Activated naive CD8-positive, alpha-beta T cell treated with anti-CD3 and anti-CD28 coated beads, Interleukin-2, amount 10 ng/mL, durations not matched to agents 7 days and 5 days (primary cell): Measurements from ENCODE around the gene UGT1A4. TPM values are rescaled to one million over a fixed set of nuclear protein-coding genes. Genes with fewer than 3 reads are reported as not detected.

ENCODE experiments used
- ATAC-seq: fragments of 150-1000 bp; cut with Tn5 transposase; one replicate; pipeline ENCODE4 v1.10.0; 2021; ENCODE audit warnings: low read depth, moderate library complexity
- POLR2A ChIA-PET: fragments of 350-600 bp; sonication (Branson Sonifier 250); formaldehyde crosslinking; loops from one replicate; lab custom pipeline; 2021; ENCODE audit warnings: antibody characterized with exemption; lab: Charles Lee
- DNase-seq: peaks from one replicate; pipeline ENCODE4 v3.0.0; 2021
- H3K27ac Mint-ChIP-seq: one replicate; pipeline ENCODE4 v1.8.0; 2022; ENCODE audit warnings: mild to moderate bottlenecking, mixed read lengths
- H3K27me3 Mint-ChIP-seq: one replicate; pipeline ENCODE4 v1.8.0; 2022; ENCODE audit warnings: mild to moderate bottlenecking, moderate library complexity, mixed read lengths
- H3K36me3 Mint-ChIP-seq: one replicate; pipeline ENCODE4 v1.8.0; 2021; ENCODE audit warnings: mild to moderate bottlenecking, mixed read lengths
- H3K4me1 Mint-ChIP-seq: one replicate; pipeline ENCODE4 v1.8.0; 2021; ENCODE audit warnings: mixed read lengths
- H3K4me3 Mint-ChIP-seq: one replicate; pipeline ENCODE4 v1.8.0; 2022; ENCODE audit warnings: mild to moderate bottlenecking, moderate library complexity, mixed read lengths
- H3K9me3 Mint-ChIP-seq: one replicate; pipeline ENCODE4 v1.8.0; 2021; ENCODE audit warnings: mixed read lengths
- total RNA-seq, 2 experiments: library from RNA; stranded (reverse); gene quantifications; one replicate each; pipeline ENCODE4 v1.2.3, GENCODE V29; 2021

UGT1A4 gene
- total RNA-seq, 2 experiments from 2014 or later, result not detected

DNA sequence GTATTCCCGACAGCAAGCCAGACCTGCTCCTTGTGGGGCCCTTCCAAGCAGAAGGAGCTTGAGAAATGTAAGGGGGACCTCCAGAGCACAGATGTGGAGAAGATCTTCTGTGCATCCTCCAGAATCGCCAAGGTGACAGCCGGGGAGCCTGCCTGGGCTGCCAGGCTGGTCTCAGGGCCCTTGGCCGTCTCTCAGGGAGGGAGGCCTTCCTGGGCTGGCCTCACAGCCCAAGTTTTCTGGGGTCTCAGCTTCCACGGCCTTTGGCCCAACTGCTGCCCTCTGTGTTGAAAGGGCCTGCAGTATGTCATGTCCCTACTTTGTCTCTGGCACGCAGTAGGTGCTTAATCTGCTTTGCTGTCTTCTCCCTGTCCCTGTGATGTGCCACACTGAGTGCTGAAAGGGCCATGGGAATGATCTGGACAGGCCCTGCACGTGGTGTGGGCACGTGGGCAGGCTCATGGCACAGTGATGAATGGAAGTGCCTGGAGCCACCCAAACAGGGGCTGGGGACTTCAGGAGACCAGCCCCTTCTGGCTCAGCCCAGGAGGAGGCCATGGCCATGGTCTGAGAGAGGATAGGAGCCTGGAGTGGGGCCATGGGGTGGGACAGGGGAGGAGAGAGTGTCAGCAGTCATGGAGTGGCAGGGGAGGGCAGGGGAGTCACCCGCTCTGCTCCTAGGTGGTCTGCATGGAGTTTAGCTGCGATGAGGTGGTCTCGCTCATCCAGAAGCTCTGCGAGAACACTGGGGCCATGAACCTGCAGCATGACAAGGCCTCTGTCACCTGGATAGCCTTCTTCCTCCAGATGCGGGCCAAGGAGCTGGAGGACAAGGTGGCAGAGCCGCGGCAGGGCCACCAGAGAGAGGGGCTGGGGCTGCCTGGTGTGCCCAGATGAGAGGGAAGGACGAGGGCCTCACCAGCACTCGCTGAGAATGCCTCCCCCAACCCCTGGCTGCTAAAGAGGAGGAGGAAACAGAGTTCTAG, 100.4 kb downstream of the UGT1A4 start:
- peaks cover 3% of the 10 kb centered on the region for H3K4me1 Mint-ChIP-seq
- no peaks in the 10 kb centered on the region for H3K36me3 Mint-ChIP-seq
- no peaks in the 10 kb centered on the region for H3K9me3 Mint-ChIP-seq
- DNase-seq (peak; percentile 17), ATAC-seq (peak; percentile 14)
- no peak overlapping the region for H3K4me3 Mint-ChIP-seq
- POLR2A ChIA-PET, result no interaction called here
- H3K27ac Mint-ChIP-seq, result no peak overlapping the region
- H3K27me3 Mint-ChIP-seq, result peaks cover 10% of the 10 kb centered on the region

DNA sequence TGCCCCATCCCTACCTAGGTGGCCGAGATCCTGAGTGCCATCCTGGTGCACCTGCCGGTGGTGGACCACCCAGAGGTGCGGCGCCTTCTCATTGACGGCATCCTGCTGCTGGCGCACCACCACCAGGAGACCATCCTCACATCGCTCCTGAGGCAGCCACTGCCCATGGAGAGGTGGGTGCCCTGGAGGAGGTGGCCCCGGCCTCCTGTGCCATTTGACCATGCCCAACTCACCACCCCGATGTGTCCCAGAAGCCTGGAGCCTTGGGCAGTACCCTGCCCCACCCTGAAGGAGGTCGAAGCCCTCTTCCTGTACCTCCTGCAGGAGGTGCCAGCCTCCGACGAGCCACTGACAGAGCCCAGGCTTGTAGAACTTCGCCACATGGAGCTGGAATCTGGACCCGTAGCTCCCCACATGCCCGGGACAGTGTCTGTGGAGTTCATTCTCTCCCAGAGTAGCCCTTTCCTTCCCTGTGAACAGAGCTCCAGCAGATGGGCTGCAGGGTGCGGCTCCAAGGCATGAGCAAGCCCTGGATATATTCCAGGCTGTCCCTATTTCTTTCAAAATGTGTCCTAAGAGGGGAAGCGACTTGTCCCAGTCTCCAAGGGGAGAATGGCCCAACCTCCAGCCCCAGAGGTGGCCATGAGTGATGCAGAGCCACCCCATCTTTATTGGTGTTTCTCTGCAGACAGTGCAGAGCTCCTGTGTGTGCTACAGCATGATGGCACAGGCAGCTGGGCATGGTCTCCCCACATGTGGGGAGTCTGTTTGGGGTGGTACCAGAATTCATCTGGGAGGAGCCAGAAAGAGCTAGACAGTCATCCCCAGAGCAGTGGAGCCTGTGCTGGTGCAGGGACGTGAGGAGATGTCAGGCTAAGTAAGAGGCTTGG, 101.6 kb downstream of the UGT1A4 start:
- DNase-seq (peak; percentile 22), ATAC-seq (no peak)
- POLR2A ChIA-PET, result no interaction called here
- H3K27ac Mint-ChIP-seq, result no peak overlapping the region
- peaks cover 12% of the 10 kb centered on the region for H3K27me3 Mint-ChIP-seq
- no peaks in the 10 kb centered on the region for H3K36me3 Mint-ChIP-seq
- no peak overlapping the region for H3K4me3 Mint-ChIP-seq
- no peaks in the 10 kb centered on the region for H3K9me3 Mint-ChIP-seq
- peaks cover 3% of the 10 kb centered on the region for H3K4me1 Mint-ChIP-seq

DNA sequence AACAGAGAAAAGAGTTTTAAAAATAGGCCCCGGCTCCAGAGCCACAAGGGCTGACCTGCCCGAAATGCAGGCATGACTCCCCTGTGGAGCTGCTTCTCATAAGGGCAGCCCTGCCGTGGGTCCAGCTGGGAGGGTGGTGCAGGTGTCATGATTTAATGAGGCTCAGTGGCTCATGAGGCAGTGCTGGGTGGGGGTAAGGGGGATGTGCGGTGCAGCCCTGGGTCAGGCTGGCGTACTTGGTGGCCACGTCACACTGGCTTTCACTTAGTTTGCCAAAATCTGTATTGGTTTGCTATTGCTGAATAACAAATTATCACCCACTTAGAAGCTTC, 102.2 kb downstream of the UGT1A4 start:
- H3K9me3 Mint-ChIP-seq, result no peaks in the 10 kb centered on the region
- H3K27ac Mint-ChIP-seq, result no peak overlapping the region
- no peaks in the 10 kb centered on the region for H3K36me3 Mint-ChIP-seq
- POLR2A ChIA-PET, result no interaction called here
- ATAC-seq, result no peak
- DNase-seq, result no peak
- H3K27me3 Mint-ChIP-seq, result peaks cover 9% of the 10 kb centered on the region
- H3K4me1 Mint-ChIP-seq, result peaks cover 3% of the 10 kb centered on the region
- H3K4me3 Mint-ChIP-seq, result no peak overlapping the region

GRCh38 chr2:233821196-233821595, 102.7 kb downstream of the UGT1A4 start:
- peaks cover 5% of the 10 kb centered on the region for H3K27me3 Mint-ChIP-seq
- H3K4me1 Mint-ChIP-seq, result peaks cover 3% of the 10 kb centered on the region
- no peak overlapping the region for H3K4me3 Mint-ChIP-seq
- DNase-seq, result no peak
- H3K27ac Mint-ChIP-seq, result no peak overlapping the region
- ATAC-seq, result no peak
- no peaks in the 10 kb centered on the region for H3K9me3 Mint-ChIP-seq
- POLR2A ChIA-PET, result no interaction called here
- H3K36me3 Mint-ChIP-seq, result no peaks in the 10 kb centered on the region

DNA sequence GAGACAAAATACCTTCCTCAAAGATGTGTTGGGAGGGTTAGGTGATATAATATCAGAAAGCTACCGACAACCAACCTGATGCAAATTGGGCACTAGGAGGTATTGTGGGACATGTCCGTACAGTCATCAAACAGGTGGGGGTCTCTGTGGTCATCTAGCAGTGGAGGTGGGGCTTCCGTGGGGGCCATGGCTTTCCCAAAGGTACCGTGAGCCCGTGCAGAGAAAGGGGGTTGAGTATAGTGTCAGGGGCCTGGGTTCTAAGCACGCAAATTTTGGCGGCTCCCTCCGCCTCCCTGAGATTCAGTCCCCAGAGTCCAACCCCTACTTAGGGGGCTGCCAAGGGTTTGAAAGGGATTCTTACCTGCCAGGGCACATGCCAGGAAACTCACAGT, 103.2 kb downstream of the UGT1A4 start:
- Mint-ChIP-seq H3K4me1 (peaks cover 3% of the 10 kb centered on the region), H3K27ac (no peak overlapping the region), H3K27me3 (peaks cover 9% of the 10 kb centered on the region), H3K4me3 (no peak overlapping the region), H3K9me3 (no peaks in the 10 kb centered on the region), H3K36me3 (no peaks in the 10 kb centered on the region)
- ATAC-seq (no peak), DNase-seq (peak; percentile 15)
- POLR2A ChIA-PET, result no interaction called here

DNA sequence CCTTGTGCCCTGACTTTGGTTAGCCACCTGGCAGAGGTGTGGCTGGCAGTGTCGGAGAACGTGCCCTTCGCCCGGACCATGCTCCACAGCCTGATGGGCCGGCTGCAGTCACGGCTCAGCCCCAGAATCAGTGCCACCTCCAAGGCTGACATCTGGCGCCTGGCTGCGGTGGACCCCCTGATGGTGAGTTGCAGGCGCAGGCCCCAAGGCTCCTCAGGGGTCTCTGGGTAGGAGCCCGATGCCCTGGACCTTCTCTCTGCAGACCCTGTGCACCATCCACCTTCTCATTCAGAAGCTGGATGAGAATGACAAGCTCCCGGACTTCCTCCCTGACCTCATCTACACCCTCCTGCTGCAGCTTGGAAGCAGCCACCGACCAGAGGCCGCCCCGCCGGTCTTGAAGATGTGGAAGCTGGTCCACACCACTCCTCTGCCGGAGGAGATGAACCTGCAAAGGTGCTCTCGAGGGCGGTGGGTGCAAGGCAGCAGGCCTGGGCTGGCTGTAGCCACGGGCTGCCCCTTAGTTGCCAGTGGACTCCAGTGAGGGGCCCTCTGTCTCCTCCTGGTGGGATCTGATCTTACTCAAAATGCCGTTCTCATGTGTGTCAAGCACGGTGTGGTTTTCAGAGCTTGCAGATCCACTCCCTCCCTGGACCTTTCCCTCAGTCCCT, 103.7 kb downstream of the UGT1A4 start:
- DNase-seq (peak; percentile 13), ATAC-seq (no peak)
- POLR2A ChIA-PET, result no interaction called here
- H3K27me3 Mint-ChIP-seq, result peaks cover 10% of the 10 kb centered on the region
- H3K9me3 Mint-ChIP-seq, result no peaks in the 10 kb centered on the region
- H3K4me3 Mint-ChIP-seq, result no peak overlapping the region
- H3K36me3 Mint-ChIP-seq, result no peaks in the 10 kb centered on the region
- H3K27ac Mint-ChIP-seq, result no peak overlapping the region
- no peaks in the 10 kb centered on the region for H3K4me1 Mint-ChIP-seq

Other genes starting within 250 kb of the UGT1A4 start
- gene USP40, start 152.0 kb upstream of the UGT1A4 start, total RNA-seq, result 10 to 100 TPM; 11.5 to 13.9 TPM
- not detected for gene UGT1A8, start 101.1 kb upstream of the UGT1A4 start, total RNA-seq
- gene UGT1A10, start 82.3 kb upstream of the UGT1A4 start, total RNA-seq, result not detected
- gene UGT1A9, start 46.8 kb upstream of the UGT1A4 start, total RNA-seq, result not detected
- not detected for gene UGT1A7, start 36.8 kb upstream of the UGT1A4 start, total RNA-seq
- not detected for gene UGT1A6, start 25.8 kb upstream of the UGT1A4 start, total RNA-seq
- gene UGT1A5, start 5.8 kb upstream of the UGT1A4 start, total RNA-seq, result not detected
- gene UGT1A3, start 10.3 kb downstream of the UGT1A4 start, total RNA-seq, result not detected
- not detected for gene UGT1A1, start 41.5 kb downstream of the UGT1A4 start, total RNA-seq
- gene MROH2A, start 59.6 kb downstream of the UGT1A4 start, total RNA-seq, result not detected
- 100 to 1,000 TPM; 100 to 109 TPM for gene HJURP, start 135.8 kb downstream of the UGT1A4 start, total RNA-seq
- not detected for gene TRPM8, start 198.6 kb downstream of the UGT1A4 start, total RNA-seq